Activated naive CD8-positive, alpha-beta T cell treated with anti-CD3 and anti-CD28 coated beads, Interleukin-2, amount 10 ng/mL, durations not matched to agents 7 days and 5 days (primary cell): ENCODE measurements around the gene SLC27A1. TPM values are rescaled to one million over a fixed set of nuclear protein-coding genes. Genes with fewer than 3 reads are reported as not detected.
"Not testable (repeated sequence)": the region's sequence is repeated elsewhere in the genome, so short reads cannot be mapped to it uniquely, and the experiment has no call there.

Experiments
- ATAC-seq: fragments of 150-1000 bp; cut with Tn5 transposase; one replicate; pipeline ENCODE4 v1.10.0; 2021; ENCODE audit warnings: low read depth, moderate library complexity
- POLR2A ChIA-PET: fragments of 350-600 bp; sonication (Branson Sonifier 250); formaldehyde crosslinking; loops from one replicate; lab custom pipeline; 2021; ENCODE audit warnings: antibody characterized with exemption; lab: Charles Lee
- DNase-seq: peaks from one replicate; pipeline ENCODE4 v3.0.0; 2021
- H3K27ac Mint-ChIP-seq: one replicate; pipeline ENCODE4 v1.8.0; 2022; ENCODE audit warnings: mild to moderate bottlenecking, mixed read lengths
- H3K27me3 Mint-ChIP-seq: one replicate; pipeline ENCODE4 v1.8.0; 2022; ENCODE audit warnings: mild to moderate bottlenecking, moderate library complexity, mixed read lengths
- H3K36me3 Mint-ChIP-seq: one replicate; pipeline ENCODE4 v1.8.0; 2021; ENCODE audit warnings: mild to moderate bottlenecking, mixed read lengths
- H3K4me1 Mint-ChIP-seq: one replicate; pipeline ENCODE4 v1.8.0; 2021; ENCODE audit warnings: mixed read lengths
- H3K4me3 Mint-ChIP-seq: one replicate; pipeline ENCODE4 v1.8.0; 2022; ENCODE audit warnings: mild to moderate bottlenecking, moderate library complexity, mixed read lengths
- H3K9me3 Mint-ChIP-seq: one replicate; pipeline ENCODE4 v1.8.0; 2021; ENCODE audit warnings: mixed read lengths
- total RNA-seq, 2 experiments: library from RNA; stranded (reverse); gene quantifications; one replicate each; pipeline ENCODE4 v1.2.3, GENCODE V29; 2021

Gene SLC27A1
- total RNA-seq, 2 experiments from 2014 or later, result 8.4 to 9.8 TPM

DNA sequence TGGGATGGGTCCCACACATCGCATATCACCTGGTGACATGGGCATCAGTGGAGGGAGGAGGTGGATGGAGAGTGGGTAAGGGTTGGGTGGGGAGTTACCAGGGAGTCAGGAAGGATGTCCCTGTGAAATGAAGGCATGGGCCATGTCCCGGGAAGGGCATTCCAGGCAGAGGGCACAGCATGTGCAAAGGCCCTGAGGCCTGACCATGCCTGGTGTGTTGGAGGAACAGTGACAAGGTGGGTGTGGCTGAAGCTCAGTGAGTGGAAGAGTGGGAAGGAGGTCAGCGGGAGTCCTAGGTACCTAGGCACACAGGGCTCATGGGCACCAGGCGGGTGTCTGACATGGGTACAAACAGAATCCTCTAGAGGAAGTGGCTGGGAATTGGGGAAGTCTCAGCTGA is 74.1 kb downstream of the SLC27A1 start:
- no peak overlapping the region for H3K27ac Mint-ChIP-seq
- peaks cover 2% of the 10 kb centered on the region for H3K27me3 Mint-ChIP-seq
- POLR2A ChIA-PET, result interaction anchor here (0.7 kb wide), 1 partner anchor 247 kb away, joined by 3 read pairs; no protein-coding TSS in a partner anchor
- no peaks in the 10 kb centered on the region for H3K36me3 Mint-ChIP-seq
- no peak overlapping the region for H3K4me3 Mint-ChIP-seq
- no peaks in the 10 kb centered on the region for H3K9me3 Mint-ChIP-seq
- ATAC-seq, result no peak
- DNase-seq, result no peak
- H3K4me1 Mint-ChIP-seq, result peaks cover 8% of the 10 kb centered on the region

DNA sequence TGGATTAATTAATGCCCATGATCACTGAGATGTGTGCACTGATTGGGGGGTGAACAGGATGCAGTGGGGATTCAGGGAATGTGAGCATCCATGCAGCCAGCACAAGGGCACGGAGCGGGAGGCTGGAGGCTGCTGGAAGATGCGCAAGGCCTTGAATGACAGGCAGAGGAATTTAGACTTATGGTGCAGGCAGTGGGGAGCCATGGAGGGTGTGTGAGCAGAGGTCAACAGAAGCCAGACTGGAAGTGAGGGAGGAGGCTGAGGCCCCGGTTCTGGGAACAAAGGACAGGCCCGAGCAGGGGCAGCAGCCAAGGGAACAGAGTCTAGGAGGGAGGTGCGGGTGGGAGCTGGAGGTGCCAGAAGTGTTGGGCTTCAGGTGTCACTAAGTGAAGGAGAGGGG is 77.8 kb downstream of the SLC27A1 start:
- Mint-ChIP-seq H3K4me3 (no peak overlapping the region), H3K4me1 (peaks cover 3% of the 10 kb centered on the region), H3K27me3 (no peaks in the 10 kb centered on the region), H3K27ac (no peak overlapping the region), H3K9me3 (no peaks in the 10 kb centered on the region), H3K36me3 (no peaks in the 10 kb centered on the region)
- POLR2A ChIA-PET, result no interaction called here
- DNase-seq (no peak), ATAC-seq (no peak)

DNA sequence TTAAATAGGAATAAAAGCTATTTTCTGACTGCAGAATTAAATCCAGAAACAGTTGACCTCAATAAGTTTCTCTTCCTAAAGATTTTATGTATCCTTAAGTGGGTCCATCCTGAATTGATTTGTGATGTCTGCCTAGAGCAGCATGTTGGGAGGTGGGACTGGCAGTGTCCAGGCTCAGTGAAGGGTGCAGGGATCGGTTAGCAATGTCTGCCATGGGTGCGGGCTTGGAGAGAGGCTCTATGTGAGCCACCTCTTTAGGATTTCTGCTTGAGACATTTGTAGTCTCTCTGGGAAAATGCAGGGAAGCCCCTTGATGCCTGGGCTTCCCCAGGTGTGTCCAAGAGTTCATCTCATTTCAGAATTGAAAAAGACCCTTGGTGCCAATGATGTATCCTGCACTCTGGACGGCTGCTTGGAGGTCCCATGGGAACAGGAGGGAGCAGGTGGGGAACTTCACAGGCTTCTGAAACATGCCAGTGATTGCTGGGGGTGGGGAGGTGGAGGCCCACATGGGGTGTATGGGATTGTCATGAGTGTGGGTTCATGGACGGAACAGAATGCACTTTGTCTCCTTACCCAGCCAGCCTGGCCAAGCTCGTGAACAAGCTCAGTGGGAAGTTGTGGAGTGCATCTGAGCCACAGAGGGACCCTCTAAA is 78.9 kb downstream of the SLC27A1 start:
- Mint-ChIP-seq H3K4me1 (peaks cover 3% of the 10 kb centered on the region), H3K27me3 (no peaks in the 10 kb centered on the region), H3K9me3 (no peaks in the 10 kb centered on the region), H3K4me3 (no peak overlapping the region), H3K27ac (no peak overlapping the region), H3K36me3 (no peaks in the 10 kb centered on the region)
- no peak for DNase-seq
- POLR2A ChIA-PET, result interaction anchor here (0.7 to 1.7 kb wide), 2 partner anchors 26 to 80 kb away, joined by 3 to 4 read pairs; no protein-coding TSS in a partner anchor
- ATAC-seq, result no peak

DNA sequence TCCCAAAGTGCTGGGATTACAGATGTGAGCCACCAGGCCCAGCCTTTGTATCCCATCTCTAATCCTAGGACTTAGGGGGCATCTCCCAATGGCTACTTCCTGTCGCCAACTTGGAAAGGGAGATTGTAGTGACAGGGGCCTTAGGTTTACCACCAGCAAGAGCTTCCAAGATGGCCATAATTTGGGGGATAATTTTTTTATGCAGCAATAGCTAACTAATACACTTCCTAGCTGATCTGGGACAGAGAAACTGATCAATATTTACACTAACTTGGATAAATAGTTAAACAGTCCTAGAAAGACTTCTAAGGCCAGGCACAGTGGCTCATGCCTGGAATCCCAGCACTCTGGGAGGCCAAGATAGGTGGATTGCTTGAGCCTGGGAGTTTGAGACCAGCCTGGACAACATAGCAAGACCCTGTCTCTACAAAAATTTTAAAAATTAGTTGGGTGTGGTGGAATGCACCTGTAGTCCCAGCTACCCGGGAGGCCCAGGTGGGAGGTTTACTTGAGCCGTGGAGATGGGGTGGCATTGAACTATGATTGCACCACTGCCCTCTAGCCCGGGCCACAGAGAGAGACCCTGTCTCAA is 79.8 kb downstream of the SLC27A1 start:
- no peak overlapping the region for H3K4me3 Mint-ChIP-seq
- no peaks in the 10 kb centered on the region for H3K9me3 Mint-ChIP-seq
- no peak overlapping the region for H3K27ac Mint-ChIP-seq
- POLR2A ChIA-PET, result interaction anchor here (0.7 to 1.7 kb wide), 2 partner anchors 27 to 81 kb away, joined by 3 to 4 read pairs; no protein-coding TSS in a partner anchor
- no peaks in the 10 kb centered on the region for H3K27me3 Mint-ChIP-seq
- no peaks in the 10 kb centered on the region for H3K36me3 Mint-ChIP-seq
- H3K4me1 Mint-ChIP-seq, result peaks cover 7% of the 10 kb centered on the region
- DNase-seq (no peak), ATAC-seq (no peak)

DNA sequence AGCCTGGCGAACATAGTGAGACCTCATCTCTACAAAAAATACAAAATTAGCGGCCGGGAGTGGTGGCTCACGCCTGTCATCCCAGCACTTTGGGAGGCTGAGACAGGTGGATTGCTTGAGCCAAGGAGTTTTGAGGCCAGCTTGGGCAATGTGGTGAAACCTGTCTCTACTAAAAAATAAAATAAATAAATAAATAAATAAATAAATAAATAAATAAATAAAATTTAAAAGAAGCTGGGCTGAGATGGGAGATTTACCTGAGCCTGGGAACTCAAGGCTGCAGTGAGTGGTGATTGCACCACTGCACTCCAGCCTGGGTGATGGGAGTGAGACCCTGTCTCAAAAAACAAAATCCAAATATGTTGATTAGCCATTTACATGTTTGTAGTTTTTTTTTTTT is 82.4 kb downstream of the SLC27A1 start:
- DNase-seq, H3K27ac Mint-ChIP-seq, H3K4me3 Mint-ChIP-seq, H3K36me3 Mint-ChIP-seq, H3K9me3 Mint-ChIP-seq, ATAC-seq, H3K27me3 Mint-ChIP-seq: not testable (repeated sequence)
- POLR2A ChIA-PET, result interaction anchor here (0.7 to 1.1 kb wide), 3 partner anchors 12 to 1853 kb away, joined by 3 to 4 read pairs (median 3); partner anchors contain the start of genes GATAD2A and PGLS
- H3K4me1 Mint-ChIP-seq, result peaks cover 14% of the 10 kb centered on the region

DNA sequence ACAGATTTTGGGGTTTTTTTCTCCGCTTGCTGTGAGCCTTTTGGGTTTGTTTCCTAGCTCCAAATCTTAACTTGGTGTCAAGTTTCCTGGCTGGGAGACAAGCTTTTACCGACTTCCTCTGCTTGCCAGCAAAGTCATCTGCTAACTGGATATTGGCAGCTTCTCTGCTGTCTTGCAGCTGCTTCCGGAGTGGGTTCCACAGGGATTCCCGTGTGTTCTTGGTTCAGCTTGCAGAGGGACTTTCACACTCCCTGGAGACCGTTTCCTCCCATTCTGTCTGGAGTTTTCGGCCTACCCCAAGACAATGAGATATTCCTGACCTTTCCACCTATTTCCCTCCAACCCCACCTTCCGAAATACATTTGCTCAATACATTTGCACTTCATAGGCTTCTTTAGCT is 82.9 kb downstream of the SLC27A1 start:
- Mint-ChIP-seq H3K27ac (no peak overlapping the region), H3K27me3 (no peaks in the 10 kb centered on the region), H3K4me3 (no peak overlapping the region), H3K9me3 (no peaks in the 10 kb centered on the region), H3K4me1 (peaks cover 11% of the 10 kb centered on the region), H3K36me3 (no peaks in the 10 kb centered on the region)
- ATAC-seq (no peak), DNase-seq (no peak)
- POLR2A ChIA-PET, result interaction anchor here (0.7 to 1.1 kb wide), 3 partner anchors 13 to 1852 kb away, joined by 3 to 4 read pairs (median 3); partner anchors contain the start of genes GATAD2A and PGLS

DNA sequence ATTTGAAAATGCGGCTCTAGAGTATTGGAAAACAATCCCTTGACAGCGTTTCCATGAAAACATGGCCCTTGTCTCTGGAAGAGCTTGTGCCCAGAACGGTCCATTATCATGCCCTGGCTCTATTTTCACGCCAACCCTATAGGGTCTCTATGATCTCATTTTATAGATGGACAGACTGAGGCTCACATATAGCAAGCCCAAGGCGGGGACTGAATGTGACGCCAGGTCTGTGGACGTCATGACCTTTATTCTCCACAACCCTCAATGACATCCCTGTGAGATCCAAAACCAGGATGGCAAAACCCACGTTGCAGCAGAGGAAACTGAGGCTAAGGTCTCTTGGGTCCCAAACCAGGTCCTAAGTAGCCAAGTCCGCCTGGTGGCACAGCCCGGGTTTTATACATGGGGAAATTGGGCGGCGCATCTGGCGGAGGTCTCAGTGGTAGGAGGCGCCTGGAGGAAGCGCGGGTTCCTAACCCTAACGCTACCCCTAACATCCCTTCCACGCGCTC is 84.7 kb downstream of the SLC27A1 start:
- Mint-ChIP-seq H3K4me1 (peaks cover 14% of the 10 kb centered on the region), H3K9me3 (no peaks in the 10 kb centered on the region), H3K4me3 (peak overlapping the region; percentile 88), H3K36me3 (peaks cover 4% of the 10 kb centered on the region), H3K27me3 (no peaks in the 10 kb centered on the region), H3K27ac (peak overlapping the region; percentile 79)
- ATAC-seq, result no peak
- POLR2A ChIA-PET, result interaction anchor here (0.6 to 0.7 kb wide), 2 partner anchors 16 to 33 kb away, joined by 4 to 5 read pairs; no protein-coding TSS in a partner anchor
- DNase-seq, result no peak

DNA sequence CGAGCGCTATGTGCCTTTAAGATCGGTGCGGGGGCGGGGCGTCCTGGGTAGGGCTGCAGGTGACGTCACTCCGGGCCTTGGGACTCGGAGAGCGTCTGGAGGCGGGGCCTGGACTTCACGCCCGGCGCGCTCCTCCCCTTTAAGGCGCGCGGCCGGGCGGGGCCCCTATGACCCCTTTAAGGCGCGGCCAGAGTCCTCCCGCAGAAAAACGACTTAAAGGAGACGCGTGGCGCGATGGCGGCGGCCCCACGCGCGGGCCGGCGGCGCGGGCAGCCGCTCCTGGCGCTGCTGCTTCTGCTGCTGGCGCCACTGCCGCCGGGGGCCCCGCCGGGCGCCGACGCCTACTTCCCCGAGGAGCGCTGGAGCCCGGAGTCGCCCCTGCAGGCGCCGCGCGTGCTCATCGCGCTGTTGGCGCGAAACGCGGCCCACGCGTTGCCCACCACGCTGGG is 85.2 kb downstream of the SLC27A1 start, which contains the start of gene COLGALT1:
Gene COLGALT1 (plus strand): TSS at position 170 of the 449 bp plus-strand sequence. CDS start 65 bp downstream, at position 235.
- peaks cover 18% of the 10 kb centered on the region for H3K4me1 Mint-ChIP-seq
- peak; percentile 98 for DNase-seq
- peaks cover 8% of the 10 kb centered on the region for H3K36me3 Mint-ChIP-seq
- peak within 1 kb of the TSS; percentile 79 for H3K27ac Mint-ChIP-seq
- H3K4me3 Mint-ChIP-seq, result peak within 1 kb of the TSS; percentile 88
- H3K27me3 Mint-ChIP-seq, result no peaks in the 10 kb centered on the region
- peak; percentile 92 for ATAC-seq
- H3K9me3 Mint-ChIP-seq, result no peaks in the 10 kb centered on the region
- POLR2A ChIA-PET, result interaction anchor here (0.6 to 2.4 kb wide), 2 partner anchors 33 to 44 kb away, joined by 4 to 10 read pairs; partner anchors contain the start of gene PGLS

Other genes starting within 250 kb of the SLC27A1 start
- gene OCEL1, start 244.3 kb upstream of the SLC27A1 start, total RNA-seq, result 10 to 100 TPM; 31.8 to 39.0 TPM
- 1 to 10 TPM; 2.3 to 3.0 TPM for gene NR2F6, start 224.6 kb upstream of the SLC27A1 start, total RNA-seq
- gene USHBP1, start 205.8 kb upstream of the SLC27A1 start, total RNA-seq, result not detected
- gene BABAM1, start 203.1 kb upstream of the SLC27A1 start, total RNA-seq, result 100 to 1,000 TPM; 104 to 112 TPM
- gene ANKLE1, start 188.6 kb upstream of the SLC27A1 start, total RNA-seq, result 1 to 10 TPM; 5.7 to 5.8 TPM
- gene ABHD8, start 167.1 kb upstream of the SLC27A1 start, total RNA-seq, result 10 to 100 TPM; 12.4 to 12.9 TPM
- gene MRPL34, start 164.7 kb upstream of the SLC27A1 start, total RNA-seq, result 10 to 100 TPM; 88.0 to 92.8 TPM
- gene DDA1, start 161.0 kb upstream of the SLC27A1 start, total RNA-seq, result 10 to 100 TPM; 44.1 to 46.7 TPM
- 10 to 100 TPM; 19.5 to 23.1 TPM for gene ANO8, start 135.7 kb upstream of the SLC27A1 start, total RNA-seq
- gene GTPBP3, start 133.0 kb upstream of the SLC27A1 start, total RNA-seq, result 10 to 100 TPM; 41.8 to 46.7 TPM
- under 1 TPM in 1 of 2 experiments, not detected in 1; 0.68 TPM for gene PLVAP, start 93.2 kb upstream of the SLC27A1 start, total RNA-seq
- gene CCDC194, start 76.3 kb upstream of the SLC27A1 start, total RNA-seq, result 1 to 10 TPM; 4.7 to 5.4 TPM
- gene BST2, start 64.9 kb upstream of the SLC27A1 start, total RNA-seq, result 100 to 1,000 TPM; 197 to 201 TPM
- gene MVB12A, start 50.5 kb upstream of the SLC27A1 start, total RNA-seq, result 10 to 100 TPM; 34.1 to 40.3 TPM
- not detected for gene TMEM221, start 21.9 kb upstream of the SLC27A1 start, total RNA-seq
- not detected for gene NXNL1, start 9.6 kb upstream of the SLC27A1 start, total RNA-seq
- 10 to 100 TPM; 85.4 to 90.3 TPM for gene PGLS, start 41.1 kb downstream of the SLC27A1 start, total RNA-seq
- gene COLGALT1, start 85.1 kb downstream of the SLC27A1 start, total RNA-seq, result 10 to 100 TPM; 63.3 to 68.4 TPM
- under 1 TPM; 0.06 to 0.25 TPM for gene UNC13A, start 217.8 kb downstream of the SLC27A1 start, total RNA-seq
- 10 to 100 TPM; 71.2 to 78.4 TPM for gene MAP1S, start 249.0 kb downstream of the SLC27A1 start, total RNA-seq